ENCODE measurements around the gene CYP2A7.
"Not testable (repeated sequence)": the region's sequence is repeated elsewhere in the genome, so short reads cannot be mapped to it uniquely, and the experiment has no call there.

CYP2A7 gene

GRCh38 chr19:40842012-40842411, 40.0 kb downstream of the CYP2A7 start:
- not testable (repeated sequence) for DNase-seq (ENCODE audit: low spot score)

DNA sequence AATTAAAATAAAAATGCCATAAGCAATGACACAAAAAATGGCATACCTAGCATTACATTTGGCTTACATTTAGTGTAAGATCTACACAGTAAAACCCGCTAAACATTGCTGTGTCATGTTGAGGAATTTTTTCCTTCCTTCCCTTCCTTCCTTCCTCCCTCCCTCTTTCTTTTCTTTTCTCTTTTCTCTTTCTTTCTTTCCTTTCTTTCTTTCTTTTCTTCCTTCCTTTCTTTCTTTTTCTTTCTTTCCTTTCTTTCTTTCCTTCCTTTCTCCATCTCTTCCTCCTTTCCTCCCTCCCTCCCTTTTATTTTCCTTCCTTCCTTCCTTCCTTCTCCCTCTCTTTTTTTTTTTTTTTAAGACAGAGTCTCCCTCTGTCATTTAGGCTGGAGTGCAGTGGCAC, 43.6 kb downstream of the CYP2A7 start:
- DNase-seq (ENCODE audit: low spot score) = not testable (repeated sequence)

DNA sequence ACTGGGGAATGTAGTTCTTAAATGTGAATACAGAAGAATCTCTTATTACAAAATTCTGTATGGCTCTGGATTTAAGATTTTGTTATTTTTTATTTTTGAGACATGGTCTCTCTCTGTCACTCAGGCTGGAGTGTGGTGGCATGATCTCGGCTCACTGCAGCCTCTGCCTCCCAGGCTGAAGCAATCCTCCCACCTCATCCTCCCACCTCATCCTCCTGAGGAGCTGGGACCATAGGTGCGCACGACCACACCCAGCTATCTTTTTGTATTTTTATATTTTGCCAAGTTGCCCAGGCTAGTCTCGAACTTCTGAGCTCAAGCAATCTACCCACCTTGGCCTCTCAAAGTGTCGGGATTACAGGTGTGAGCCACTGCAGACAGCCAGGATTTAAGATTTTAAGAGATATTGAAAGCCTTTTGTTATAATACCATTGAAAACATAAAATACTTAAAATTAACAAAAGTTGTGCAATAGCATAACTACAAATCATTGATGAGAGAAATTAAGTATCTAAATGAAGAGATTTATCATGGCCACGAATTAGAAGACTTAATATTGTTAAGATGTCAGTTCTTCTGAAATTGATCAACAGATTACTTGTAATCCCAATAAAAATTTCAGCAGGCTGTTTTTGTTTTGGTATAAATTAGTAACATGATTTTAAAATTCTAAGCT, 45.1 kb downstream of the CYP2A7 start:
- no peak for DNase-seq (ENCODE audit: low spot score)

DNA sequence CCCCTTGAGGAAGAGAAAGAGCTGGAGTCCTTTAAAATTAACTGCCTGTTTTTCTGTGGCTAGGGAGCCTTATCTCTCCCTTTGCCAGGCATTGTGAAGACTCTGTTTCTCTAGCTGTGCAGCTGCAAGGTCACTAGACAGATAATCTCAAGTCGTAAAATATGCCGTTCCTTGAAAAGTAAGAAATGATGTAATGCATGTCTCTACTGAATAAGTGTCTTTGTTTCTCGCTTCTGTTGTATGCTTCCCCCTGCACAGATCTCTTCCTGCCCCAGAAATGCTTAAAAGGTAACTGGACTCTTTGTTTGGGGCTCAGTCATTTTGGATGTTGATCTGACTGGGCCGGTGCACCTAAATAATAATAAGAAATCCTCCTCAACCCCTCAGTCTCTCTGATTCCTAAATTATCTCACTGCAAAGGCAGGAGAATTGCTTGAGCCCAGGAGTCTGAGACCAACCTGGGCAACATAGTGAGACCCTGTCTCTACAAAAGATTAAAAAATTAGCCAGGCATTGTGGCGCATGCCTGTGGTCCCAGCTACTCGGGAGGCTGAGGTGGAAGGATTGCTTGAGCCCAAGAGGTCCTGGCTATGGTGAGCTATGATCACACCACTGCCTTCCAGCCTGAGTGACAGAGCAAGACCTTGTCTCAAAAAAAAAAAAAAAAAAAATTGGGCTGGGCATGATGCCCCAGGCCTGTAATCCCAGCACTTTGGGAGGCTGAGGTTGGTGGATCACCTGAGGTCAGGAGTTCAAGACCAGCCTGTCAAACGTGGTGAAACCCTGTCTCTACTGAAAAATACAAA, 48.1 kb downstream of the CYP2A7 start:
- DNase-seq (ENCODE audit: low spot score) = not testable (repeated sequence)

- DNase-seq (ENCODE audit: low spot score) = not testable (repeated sequence)
These were observed 49.6 kb downstream of the CYP2A7 start for GRCh38 chr19:40832431-40832790.

- no peak for DNase-seq (ENCODE audit: low spot score)
These were observed 50.3 kb downstream of the CYP2A7 start for GRCh38 chr19:40831502-40832430.

DNA sequence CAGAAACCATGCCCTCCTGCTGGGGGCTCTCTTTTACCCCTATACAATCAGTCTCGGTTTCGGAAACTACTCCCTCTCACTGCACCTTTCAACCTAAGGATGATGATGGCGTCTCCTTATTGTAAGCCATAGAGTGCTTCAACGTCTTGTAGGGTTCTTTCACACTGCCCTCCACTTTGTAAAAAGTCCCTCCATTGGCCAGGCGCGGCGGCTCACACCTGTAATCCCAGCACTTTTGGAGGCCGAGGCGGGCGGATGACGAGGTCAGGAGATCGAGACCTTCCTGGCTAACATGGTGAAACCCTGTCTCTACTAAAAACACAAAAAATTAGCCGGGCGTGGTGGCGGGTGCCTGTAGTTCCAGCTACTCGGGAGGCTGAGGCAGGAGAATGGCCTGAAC, 51.3 kb downstream of the CYP2A7 start:
- not testable (repeated sequence) for DNase-seq (ENCODE audit: low spot score)

DNA sequence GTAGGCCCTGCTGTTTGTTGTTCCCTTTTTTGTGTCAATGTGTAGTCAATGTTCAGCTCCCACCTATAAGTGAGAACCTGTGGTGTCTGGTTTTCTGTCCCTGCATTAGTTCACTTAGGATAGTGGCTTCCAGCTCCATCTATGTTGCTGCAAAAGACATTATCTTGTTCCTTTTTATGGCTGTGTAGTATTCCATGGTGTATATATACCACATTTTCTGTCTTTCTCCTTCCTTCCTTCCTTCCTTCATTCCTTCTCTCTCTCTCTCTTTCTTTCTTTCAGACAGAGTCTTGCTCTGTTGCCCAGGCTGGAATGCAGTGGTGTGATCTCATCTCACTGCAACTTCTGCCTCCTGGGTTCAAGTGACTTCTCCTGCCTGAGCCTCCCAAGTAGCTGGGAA, 52.8 kb downstream of the CYP2A7 start:
- DNase-seq (ENCODE audit: low spot score) = no peak

DNA sequence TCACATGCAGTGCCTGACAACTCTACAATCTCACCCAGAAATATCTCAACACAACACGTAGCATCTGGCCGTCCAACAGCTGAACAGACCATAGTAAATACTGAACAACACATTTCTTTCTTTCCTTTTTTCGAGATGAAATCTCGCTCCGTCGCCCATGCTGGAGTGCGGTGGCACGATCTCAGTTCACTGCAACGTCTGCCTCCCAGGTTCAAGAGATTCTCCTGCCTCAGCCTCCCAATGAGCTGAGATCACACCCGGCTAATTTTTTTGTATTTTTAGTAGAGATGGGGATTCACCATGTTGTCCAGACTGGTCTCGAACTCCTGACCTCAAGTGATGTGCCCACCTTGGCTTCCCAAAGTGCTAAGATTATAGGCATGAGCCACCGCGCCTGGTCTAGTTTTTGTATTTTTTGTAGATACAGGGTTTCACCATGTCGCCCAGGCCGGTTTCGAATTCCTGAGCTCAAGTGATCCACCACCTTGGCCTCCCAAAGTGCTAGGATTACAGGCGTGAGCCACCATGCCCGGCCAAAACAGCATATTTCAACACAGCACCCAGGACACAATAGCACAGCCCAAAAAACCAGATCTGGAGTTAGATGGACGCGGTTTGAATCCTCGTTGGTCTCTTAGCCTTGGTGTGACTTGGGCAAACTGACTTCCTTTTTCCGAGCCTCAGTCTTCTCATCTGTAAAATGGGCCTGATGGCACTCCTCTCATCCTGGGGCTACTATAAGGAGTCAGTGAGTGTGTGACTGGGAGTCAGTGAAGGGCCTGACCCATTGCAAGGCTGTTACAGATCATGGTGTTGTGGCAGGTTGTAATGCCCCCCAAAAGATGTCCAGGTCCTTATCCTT, 54.4 kb downstream of the CYP2A7 start:
- no peak for DNase-seq (ENCODE audit: low spot score)

- DNase-seq (ENCODE audit: low spot score) = not testable (repeated sequence)
These were observed 55.2 kb downstream of the CYP2A7 start for GRCh38 chr19:40826699-40827385.

DNA sequence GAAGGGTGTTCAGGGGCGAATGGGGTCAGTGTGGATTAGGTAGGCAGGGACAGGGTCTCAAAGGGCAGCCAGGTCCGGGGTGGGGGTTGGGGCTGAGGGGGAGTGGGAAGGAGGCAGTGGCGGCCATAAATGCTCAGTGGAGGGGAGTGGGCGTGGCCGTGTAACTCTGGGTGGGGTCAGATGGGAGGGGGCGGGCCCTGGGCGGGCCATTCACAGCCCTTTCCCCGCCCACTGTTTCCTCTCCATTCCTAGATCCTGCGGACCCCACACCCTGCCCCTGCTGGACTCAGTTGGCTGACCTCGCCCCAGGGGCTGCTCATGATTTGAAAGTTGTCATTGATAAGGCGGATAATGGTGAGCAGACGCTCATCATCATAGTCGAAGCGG, 55.7 kb downstream of the CYP2A7 start:
- DNase-seq (ENCODE audit: low spot score) = not testable (repeated sequence)

- DNase-seq (ENCODE audit: low spot score) = not testable (repeated sequence)
These were observed 56.5 kb downstream of the CYP2A7 start for GRCh38 chr19:40825460-40826095.
